ENCODE results near the gene TAF3.

GRCh38 chr10:8013006-8013405 is 194.7 kb downstream of the TAF3 start:
- TF ChIP-seq, protein P1, sequence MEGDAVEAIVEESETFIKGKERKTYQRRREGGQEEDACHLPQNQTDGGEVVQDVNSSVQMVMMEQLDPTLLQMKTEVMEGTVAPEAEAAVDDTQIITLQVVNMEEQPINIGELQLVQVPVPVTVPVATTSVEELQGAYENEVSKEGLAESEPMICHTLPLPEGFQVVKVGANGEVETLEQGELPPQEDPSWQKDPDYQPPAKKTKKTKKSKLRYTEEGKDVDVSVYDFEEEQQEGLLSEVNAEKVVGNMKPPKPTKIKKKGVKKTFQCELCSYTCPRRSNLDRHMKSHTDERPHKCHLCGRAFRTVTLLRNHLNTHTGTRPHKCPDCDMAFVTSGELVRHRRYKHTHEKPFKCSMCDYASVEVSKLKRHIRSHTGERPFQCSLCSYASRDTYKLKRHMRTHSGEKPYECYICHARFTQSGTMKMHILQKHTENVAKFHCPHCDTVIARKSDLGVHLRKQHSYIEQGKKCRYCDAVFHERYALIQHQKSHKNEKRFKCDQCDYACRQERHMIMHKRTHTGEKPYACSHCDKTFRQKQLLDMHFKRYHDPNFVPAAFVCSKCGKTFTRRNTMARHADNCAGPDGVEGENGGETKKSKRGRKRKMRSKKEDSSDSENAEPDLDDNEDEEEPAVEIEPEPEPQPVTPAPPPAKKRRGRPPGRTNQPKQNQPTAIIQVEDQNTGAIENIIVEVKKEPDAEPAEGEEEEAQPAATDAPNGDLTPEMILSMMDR (IDR thresholded peaks at IDR 0.05): no peak
- TF ChIP-seq POLR2AphosphoS5 (IDR thresholded peaks at IDR 0.05) (no peak), POLR2A (IDR thresholded peaks at IDR 0.05) (no peak)

Measured in stomach (tissue), 4 donors.